Head of caudate nucleus (tissue), 42 donors: Measurements from ENCODE around the gene REEP1.

Experiments used
- DNase-seq, 42 donors: peaks; one replicate each; pipeline versions ENCODE4 v3.0.0 to v3.0.0-alpha.2; 2020 to 2021; ENCODE audit warnings: mixed read lengths in 7 of 42
- intact Hi-C: fragments of 100-400 bp; cut with DNase I; formaldehyde crosslinking; loops from one replicate; pipeline ENCODE4 v1.15.0; 2022

The REEP1 gene

GRCh38 chr2:86313341-86313740 is 24.1 kb downstream of the REEP1 start:
- DNase-seq: peak in 1 of 42 donors; percentile 4
- intact Hi-C loops: no loop called here

DNA sequence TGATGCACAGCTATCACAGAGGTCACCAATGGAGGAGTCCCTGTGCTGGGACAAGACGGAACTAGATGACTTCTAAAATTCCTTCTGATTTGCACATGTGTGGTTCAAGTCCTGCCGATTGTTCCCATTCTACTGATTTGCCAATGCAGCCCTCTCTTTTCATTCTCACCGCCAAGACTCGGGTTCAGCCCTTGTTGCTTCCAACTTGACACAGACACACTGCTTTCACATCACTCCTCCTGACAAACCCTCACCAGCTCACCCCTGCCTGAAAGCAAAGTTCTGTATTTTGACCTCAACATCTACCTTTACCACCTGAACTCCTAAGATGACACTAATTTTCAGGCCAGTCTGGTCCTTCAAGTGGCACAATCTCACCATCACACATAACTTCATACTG is 25.5 kb downstream of the REEP1 start:
- intact Hi-C loops: no loop called here
- peak in 1 of 42 donors; percentile 12 for DNase-seq

- DNase-seq: peak in 3 of 42 donors; percentile 26 to 57 (median 40)
- intact Hi-C loops: no loop called here
These were observed 27.5 kb downstream of the REEP1 start for GRCh38 chr2:86309966-86310365.

DNA sequence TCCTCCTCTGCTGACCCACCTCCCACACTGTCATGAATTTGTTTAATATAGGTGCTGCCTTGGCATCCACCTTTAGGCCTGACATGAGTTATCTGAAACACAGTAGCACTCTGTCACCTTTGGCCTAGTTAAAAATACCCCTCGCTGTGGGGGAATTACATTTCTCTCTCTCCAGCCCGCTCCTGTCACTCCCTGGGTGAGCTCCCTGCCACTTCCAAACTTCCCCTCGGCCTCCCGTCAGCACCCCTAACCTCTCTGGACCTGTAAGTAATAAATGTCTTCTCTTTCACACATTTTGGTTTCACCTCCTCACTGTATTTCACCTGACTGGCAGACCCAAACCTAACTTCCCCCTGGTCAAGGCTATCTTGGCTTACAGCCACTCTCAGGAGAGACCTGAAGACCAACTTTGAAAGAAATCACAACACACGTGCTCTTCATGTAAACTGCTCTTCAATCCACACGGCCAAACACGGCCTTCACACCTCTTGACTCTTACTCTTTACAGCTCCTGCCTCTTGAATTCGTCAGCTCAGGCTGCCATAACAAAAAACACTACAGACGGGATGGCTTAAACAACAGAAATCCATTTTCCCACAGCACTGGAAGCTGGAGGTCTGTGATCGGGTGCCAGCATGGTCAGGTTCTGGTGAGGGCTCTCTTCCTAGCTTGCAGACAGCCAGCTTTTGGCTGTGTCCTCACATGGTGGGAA is 28.3 kb downstream of the REEP1 start:
- DNase-seq: peak in 1 of 42 donors; percentile 13
- intact Hi-C loops: no loop called here

DNA sequence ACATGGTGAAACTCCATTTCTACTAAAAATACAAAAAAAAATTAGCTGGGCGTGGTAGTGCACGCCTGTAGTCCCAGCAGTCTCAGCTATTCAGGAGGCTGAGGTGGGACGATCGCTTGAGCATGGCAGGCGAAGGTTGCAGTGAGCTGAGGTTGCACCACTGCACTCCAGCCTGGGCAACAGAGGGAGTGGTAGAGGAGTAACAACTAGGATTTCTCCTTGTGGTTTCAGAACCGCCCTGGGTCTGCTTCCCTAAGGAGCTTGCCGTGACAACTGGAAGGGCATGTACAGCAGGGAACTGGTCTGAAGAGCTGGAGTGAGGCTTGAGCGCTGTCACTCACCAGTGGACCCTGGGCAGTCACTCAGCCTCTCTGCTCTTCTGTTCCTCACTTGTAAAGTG is 29.1 kb downstream of the REEP1 start:
- intact Hi-C loops: no loop called here
- DNase-seq: peak in 5 of 42 donors; percentile 20 to 50 (median 44)

DNA sequence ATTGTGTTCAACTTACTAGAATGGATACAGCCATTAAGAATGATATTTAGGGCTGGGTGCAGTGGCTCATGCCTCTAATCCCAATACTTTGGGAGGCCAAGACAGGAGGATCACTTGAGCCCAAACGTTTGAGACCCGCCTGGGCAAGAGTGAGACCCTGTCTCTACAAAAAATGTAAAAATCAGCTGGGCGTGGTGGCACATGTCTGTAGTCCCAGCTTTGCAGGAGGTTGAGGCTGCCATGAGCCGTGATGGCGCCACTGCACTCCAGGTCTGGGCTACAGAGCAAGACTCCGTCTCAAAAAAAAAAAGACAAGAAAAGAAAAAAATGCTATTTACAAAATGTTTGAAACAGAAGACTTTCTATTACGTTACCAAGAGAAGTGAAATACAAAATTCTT is 30.0 kb downstream of the REEP1 start:
- intact Hi-C loops: no loop called here
- DNase-seq: peak in 2 of 42 donors; percentile 13 to 22

DNA sequence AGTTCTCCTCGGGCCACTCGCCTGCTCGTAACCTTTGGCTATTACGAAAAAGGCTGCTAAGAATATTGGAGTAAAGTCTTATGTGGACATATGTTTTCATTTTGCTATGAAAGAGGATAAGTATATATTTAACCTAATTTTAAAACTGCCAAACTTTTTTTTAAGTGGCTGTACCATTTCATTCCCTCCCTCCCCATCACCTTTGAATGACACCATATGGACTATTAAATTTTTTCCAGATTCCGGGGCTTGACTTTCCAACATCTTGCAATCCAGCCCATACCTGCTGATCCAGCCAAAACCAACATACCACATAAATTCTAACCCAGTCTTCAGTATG is 31.5 kb downstream of the REEP1 start:
- no peak for DNase-seq
- intact Hi-C loops: no loop called here

- DNase-seq: peak in 2 of 42 donors; percentile 19 to 25
- intact Hi-C loops: no loop called here
These were observed 32.1 kb downstream of the REEP1 start for GRCh38 chr2:86305195-86305914.

- peak in 1 of 42 donors; percentile 2 for DNase-seq
- intact Hi-C loops: no loop called here
These were observed 33.0 kb downstream of the REEP1 start for GRCh38 chr2:86304416-86304815.

DNA sequence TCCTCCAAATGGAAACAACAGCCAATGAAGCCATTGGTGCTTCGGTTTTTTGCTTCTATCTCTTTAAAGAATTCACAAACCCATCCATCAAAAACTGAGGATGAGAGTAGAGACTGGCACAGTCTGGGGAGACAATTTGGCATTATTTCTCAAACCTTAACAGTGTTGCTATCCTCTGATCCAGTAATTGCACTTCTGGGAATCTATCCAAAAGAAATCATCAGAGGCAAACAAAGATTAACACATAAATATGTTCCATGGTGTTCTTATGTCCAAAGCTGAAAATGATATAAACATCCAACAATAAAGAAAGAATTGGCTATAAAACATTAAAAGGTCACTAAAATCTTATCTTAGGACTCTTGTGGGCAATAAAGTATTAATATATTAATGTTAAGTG is 35.1 kb downstream of the REEP1 start:
- intact Hi-C loops: no loop called here
- DNase-seq: no peak

DNA sequence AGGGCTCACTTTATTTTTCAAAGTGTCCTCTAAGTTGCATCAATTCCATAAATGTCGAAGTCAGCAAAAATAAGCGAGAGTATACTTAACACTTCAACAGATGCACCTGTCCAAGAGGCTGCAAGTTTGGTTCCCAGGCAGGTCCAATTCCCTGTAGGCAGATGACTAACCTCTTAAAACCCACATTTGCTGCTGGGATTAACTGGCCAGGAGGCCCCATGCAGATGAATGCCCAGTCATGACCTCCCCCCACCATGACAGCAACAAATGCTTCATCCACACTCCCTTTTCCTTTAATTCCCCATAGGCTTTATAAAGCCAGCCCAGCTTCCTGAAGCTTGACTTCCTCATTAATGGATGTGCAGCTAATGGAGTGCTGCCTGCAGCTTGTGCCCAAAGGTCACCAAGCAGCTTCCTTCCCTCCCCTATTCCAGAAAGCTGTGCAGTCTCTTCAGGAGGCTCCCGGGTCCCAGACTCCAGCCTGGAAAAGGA is 35.7 kb downstream of the REEP1 start:
- DNase-seq: peak in 1 of 42 donors; percentile 33
- intact Hi-C loops: no loop called here

DNA sequence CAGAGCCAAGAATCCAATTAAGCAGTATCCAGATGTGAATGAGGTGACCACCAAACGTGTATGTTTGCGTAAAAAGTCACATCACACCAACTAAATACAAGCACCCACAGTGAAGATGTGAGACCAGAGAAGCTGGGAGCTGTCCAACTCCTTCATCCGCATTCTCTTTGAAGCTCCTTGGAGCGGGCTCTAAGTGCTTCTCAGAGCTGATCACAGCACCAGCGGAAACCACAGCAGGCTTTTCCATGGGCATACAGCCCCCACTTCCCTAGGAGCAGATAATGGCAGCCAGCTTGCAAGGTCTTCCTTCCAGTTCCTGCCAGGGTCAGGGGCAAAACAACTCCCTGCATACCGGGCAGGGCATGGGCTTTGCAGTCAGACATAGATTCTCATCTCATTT is 36.4 kb downstream of the REEP1 start:
- intact Hi-C loops: no loop called here
- peak in 1 of 42 donors; percentile 33 for DNase-seq

GRCh38 chr2:86300496-86300895 is 36.9 kb downstream of the REEP1 start:
- peak in 1 of 42 donors; percentile 30 for DNase-seq
- intact Hi-C loops: no loop called here

DNA sequence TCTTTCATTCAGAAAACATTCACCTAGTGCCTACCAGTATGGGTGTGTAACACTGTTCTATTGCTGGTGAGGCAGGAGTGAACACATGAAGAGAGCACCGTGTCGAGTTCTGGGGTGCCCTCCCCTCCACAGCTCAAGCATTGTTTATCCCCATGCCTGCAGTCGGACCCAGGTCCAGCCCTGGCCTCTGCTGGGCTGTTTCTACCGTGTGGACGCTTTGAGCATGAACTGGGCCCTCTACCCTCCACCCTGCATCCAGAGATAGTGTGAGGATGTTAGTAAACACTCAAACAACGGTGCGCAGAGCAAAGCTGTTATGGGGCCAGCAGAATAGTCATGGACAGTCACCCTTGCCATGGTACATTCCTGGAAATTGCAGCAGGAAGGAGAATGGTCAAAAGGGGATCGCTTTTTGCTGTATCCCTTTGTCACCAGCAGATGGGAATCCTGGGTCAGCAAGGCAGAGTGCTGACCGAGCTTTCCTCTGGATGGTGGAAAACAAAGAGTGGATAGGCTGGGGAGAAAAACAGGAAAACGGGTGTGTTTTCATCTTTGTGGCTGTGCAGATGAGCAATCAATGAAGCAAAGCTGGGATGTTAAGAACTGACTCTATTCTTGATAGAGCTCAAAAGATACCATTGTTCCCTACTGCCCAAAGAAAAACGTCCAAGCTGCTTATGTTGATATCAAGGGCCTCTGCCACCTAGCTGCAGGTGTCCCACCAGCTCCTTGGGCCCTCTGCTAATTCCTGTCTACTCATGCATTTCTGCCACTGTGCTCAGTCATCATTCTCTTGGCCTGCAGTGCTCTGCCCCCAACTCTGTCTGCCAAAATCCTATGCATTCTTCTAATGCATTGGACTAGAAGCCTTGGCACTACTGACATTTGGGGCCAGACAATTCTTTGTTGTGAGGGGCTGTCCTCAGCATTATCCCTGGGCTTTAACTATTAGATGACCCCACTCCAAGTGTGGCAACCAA is 38.7 kb downstream of the REEP1 start:
- intact Hi-C loops: no loop called here
- peak in 31 of 42 donors; percentile 23 to 81 (median 58) for DNase-seq

DNA sequence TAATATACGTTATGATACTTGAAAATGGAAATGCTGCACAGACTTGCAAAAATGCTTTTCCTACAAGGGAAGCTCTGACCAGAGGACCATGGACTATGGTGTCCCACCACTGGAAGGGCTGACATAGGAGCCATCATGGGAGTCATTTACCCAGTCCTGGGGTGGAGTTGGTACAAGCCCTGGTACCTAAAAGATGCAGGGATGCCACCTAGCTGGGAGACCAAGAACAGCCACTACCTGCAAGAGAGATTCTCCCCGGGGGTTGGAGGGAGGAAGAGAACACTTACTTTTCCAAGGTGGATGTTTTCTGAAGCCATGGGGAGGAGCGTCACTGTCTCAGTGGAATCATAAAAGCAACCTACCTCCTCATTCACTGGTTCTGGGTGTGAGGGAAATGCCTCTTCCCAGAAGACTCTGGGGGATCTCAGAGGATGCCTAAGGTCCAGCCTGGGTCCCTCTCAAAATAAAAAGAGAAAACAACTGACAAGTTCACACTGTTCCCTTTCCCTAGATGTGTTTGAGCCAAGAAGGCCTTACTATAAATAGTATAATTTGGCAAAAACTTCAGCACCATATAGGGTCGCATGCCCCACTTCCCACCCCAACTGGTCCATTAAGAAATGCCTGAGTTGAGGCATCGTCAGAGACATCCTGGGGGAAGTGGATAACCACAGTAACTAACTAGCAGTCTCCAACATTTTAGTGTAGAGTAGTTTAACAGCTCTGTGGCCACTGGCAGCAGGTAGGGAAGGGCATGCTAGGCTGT is 39.9 kb downstream of the REEP1 start:
- DNase-seq: peak in 1 of 42 donors; percentile 38
- intact Hi-C loops: no loop called here

DNA sequence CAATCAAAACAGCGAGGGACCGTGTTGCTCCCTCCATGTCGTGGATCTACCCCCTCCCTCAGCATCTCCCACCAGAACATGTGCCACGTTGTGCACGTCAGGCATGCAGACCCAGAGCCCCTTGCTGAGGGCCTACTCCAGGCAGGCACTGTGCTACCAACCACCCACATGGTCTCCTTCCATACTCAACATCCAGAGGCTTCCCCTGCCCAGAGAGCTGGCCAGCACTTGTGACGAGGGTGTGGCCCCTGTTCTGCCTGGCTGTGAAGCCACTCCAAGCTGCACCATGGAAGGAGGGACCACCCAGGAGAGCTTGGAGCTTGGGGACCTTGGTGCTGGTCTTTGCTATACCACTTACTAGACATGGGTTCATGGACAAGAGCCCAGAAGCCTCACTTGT is 40.5 kb downstream of the REEP1 start:
- DNase-seq: peak in 1 of 42 donors; percentile 27
- intact Hi-C loops: no loop called here

DNA sequence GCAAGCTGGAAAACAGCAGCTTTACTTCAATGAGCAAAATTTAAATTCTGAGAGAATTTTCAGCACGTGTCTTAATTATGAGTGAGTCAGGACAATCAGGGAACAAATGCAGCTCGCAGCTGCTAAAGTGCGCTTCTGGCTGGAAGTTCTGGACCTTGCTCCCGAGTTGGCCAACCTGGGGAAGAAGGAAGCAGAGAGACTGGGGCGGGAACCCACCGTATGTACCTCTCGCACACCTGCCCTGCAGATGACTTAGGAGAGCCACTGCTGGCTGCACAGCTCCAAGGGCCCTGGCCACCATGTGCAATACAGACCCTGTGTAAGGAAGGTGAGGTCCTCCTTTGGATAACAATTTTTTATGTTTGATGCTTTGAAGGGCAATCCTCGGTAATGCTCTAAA is 42.4 kb downstream of the REEP1 start:
- DNase-seq: peak in 1 of 42 donors; percentile 34
- intact Hi-C loops: no loop called here

GRCh38 chr2:86293612-86294011 is 43.8 kb downstream of the REEP1 start:
- peak in 1 of 42 donors; percentile 22 for DNase-seq

More at GRCh38 chr2:86293612-86294011, 43.8 kb downstream of the REEP1 start:
- intact Hi-C loops: no loop called here
